Neural cell (in vitro differentiated cells): ENCODE data around the gene ZNF618. TPM values are rescaled to one million over a fixed set of nuclear protein-coding genes. Genes with fewer than 3 reads are reported as not detected.

ENCODE experiments used
- H2AFZ ChIP-seq: fragments of 200-600, 300-800 bp; sonication (generic), shearing (Covaris generic); 2 replicates; pipeline ENCODE4 v1.6.0; 2014; ENCODE audit warnings: low read depth, mild to moderate bottlenecking, antibody characterized with exemption, low read length, moderate library complexity
- H3F3A ChIP-seq: fragments of 200-600 bp; shearing (Covaris generic); 2 replicates; pipeline ENCODE4 v1.6.1; 2016; ENCODE audit warnings: mild to moderate bottlenecking, moderate library complexity, mixed read lengths, antibody characterized with exemption, low read length; ENCODE audit not compliant: insufficient read depth, poor library complexity, severe bottlenecking
- H3K27ac ChIP-seq: fragments of 200-600, 300-800 bp; sonication (generic), shearing (Covaris generic); 2 replicates; pipeline ENCODE4 v1.5.1; 2014; ENCODE audit warnings: mild to moderate bottlenecking, low read length, moderate library complexity
- H3K27me3 ChIP-seq: fragments of 300-800, 200-600 bp; sonication (generic), shearing (Covaris generic); 2 replicates; pipeline ENCODE4 v1.6.0; 2014; ENCODE audit warnings: mild to moderate bottlenecking, low read depth, low read length, moderate library complexity; ENCODE audit not compliant: insufficient read depth
- H3K36me3 ChIP-seq: fragments of 300-800, 200-600 bp; sonication (generic), shearing (Covaris generic); 2 replicates; pipeline ENCODE4 v1.5.1; 2014; ENCODE audit warnings: mild to moderate bottlenecking, antibody characterized with exemption, low read length, moderate library complexity; ENCODE audit not compliant: insufficient read depth
- H3K4me2 ChIP-seq: fragments of 300-800, 200-600 bp; sonication (generic), shearing (Covaris generic); 2 replicates; pipeline ENCODE4 v1.6.0; 2014; ENCODE audit warnings: mild to moderate bottlenecking, low read length
- H3K4me3 ChIP-seq: fragments of 300-800, 200-600 bp; sonication (generic), shearing (Covaris generic); 2 replicates; pipeline ENCODE4 v1.5.1; 2014; ENCODE audit warnings: mild to moderate bottlenecking, low read length, moderate library complexity
- H3K79me2 ChIP-seq: fragments of 200-600 bp; shearing (Covaris generic); replicated peaks from 2 replicates; pipeline ENCODE4 v1.6.0; 2014; ENCODE audit warnings: mild to moderate bottlenecking, low read length, moderate library complexity; ENCODE audit not compliant: insufficient read depth
- H3K9ac ChIP-seq: fragments of 300-800, 200-600 bp; sonication (generic), shearing (Covaris generic); 2 replicates; pipeline ENCODE4 v1.6.1; 2016; ENCODE audit warnings: mild to moderate bottlenecking, low read length, mixed read lengths
- H3K9me2 ChIP-seq: fragments of 200-600 bp; shearing (Covaris generic); 2 replicates; pipeline ENCODE4 v1.6.1; 2016; ENCODE audit warnings: mild to moderate bottlenecking, low read length, mixed read lengths; ENCODE audit not compliant: insufficient read depth
- H3K9me3 ChIP-seq: fragments of 200-600, 300-800 bp; sonication (generic), shearing (Covaris generic); 2 replicates; pipeline ENCODE4 v1.6.1; 2016; ENCODE audit warnings: mild to moderate bottlenecking, mixed run types, low read length, moderate library complexity, mixed read lengths
- H4K20me1 ChIP-seq: fragments of 200-600 bp; shearing (Covaris generic); 2 replicates; pipeline ENCODE4 v1.6.1; 2016; ENCODE audit warnings: mild to moderate bottlenecking, mixed run types; ENCODE audit not compliant: insufficient read depth
- CTCF ChIP-seq: fragments of 450-650 bp; IDR thresholded peaks from 2 replicates; pipeline ENCODE4 v1.5.1; 2014; ENCODE audit warnings: antibody characterized with exemption, mild to moderate bottlenecking, moderate library complexity; ENCODE audit not compliant: poor library complexity, severe bottlenecking
- EP300 ChIP-seq: fragments of 450-650 bp; conservative IDR thresholded peaks from 2 replicates; pipeline ENCODE4 v1.6.1; 2014; ENCODE audit warnings: antibody characterized with exemption, mild to moderate bottlenecking, moderate library complexity; ENCODE audit not compliant: poor library complexity, severe bottlenecking
- EZH2 ChIP-seq: fragments of 200-600, 300-800 bp; shearing (Covaris generic), sonication (generic); IDR thresholded peaks from 2 replicates; pipeline ENCODE4 v1.6.1; 2014; ENCODE audit warnings: antibody characterized with exemption, low read length, borderline replicate concordance, mild to moderate bottlenecking; ENCODE audit not compliant: insufficient read depth, poor library complexity, severe bottlenecking
- MXI1 ChIP-seq: fragments of 450-650 bp; conservative IDR thresholded peaks from 2 replicates; pipeline ENCODE4 v1.6.1; 2014; ENCODE audit warnings: antibody characterized with exemption, mild to moderate bottlenecking; ENCODE audit not compliant: poor library complexity, severe bottlenecking
- POLR2AphosphoS5 ChIP-seq: IDR thresholded peaks from 2 replicates; pipeline ENCODE4 v1.6.1; 2012
- RAD21 ChIP-seq: fragments of 450-650 bp; conservative IDR thresholded peaks from 2 replicates; pipeline ENCODE4 v1.6.1; 2014; ENCODE audit warnings: antibody characterized with exemption, mild to moderate bottlenecking, moderate library complexity
- REST ChIP-seq: IDR thresholded peaks from 2 replicates; pipeline ENCODE4 v1.6.1; 2012; ENCODE audit warnings: borderline replicate concordance
- SMC3 ChIP-seq: fragments of 450-650 bp; conservative IDR thresholded peaks from 2 replicates; pipeline ENCODE4 v1.6.1; 2014; ENCODE audit warnings: antibody characterized with exemption, mild to moderate bottlenecking, moderate library complexity; ENCODE audit not compliant: poor library complexity
- TAF1 ChIP-seq: IDR thresholded peaks from 2 replicates; pipeline ENCODE4 v1.6.1; 2012; ENCODE audit warnings: low read depth
- polyA plus RNA-seq: library from polyadenylated mRNA; depleted of rRNA; stranded (reverse); fragments of >200 nt; gene quantifications from 2 replicates; pipeline ENCODE4 v1.2.3, GENCODE V29; 2014

ZNF618 gene
- polyA plus RNA-seq, 1 donor from 2014 or later = 7.1 TPM

GRCh38 chr9:113952676-113953075 is 76.6 kb downstream of the ZNF618 start:
- H3K27ac ChIP-seq = no peak overlapping the region
- H3K4me3 ChIP-seq = no peak overlapping the region
- H3F3A ChIP-seq = no peaks in the 10 kb centered on the region
- H3K4me2 ChIP-seq = no peak overlapping the region
- no peaks in the 10 kb centered on the region for H4K20me1 ChIP-seq
- H3K9me3 ChIP-seq = no peaks in the 10 kb centered on the region
- TF ChIP-seq EP300 = no peak
- no peak for TF ChIP-seq CTCF
- TF ChIP-seq EZH2 = no peak
- no peak for TF ChIP-seq RAD21
- no peaks in the 10 kb centered on the region for H3K9me2 ChIP-seq
- H3K79me2 ChIP-seq = peaks cover 35% of the 10 kb centered on the region
- H3K27me3 ChIP-seq = no peaks in the 10 kb centered on the region
- H3K36me3 ChIP-seq = no peaks in the 10 kb centered on the region
- no peak overlapping the region for H3K9ac ChIP-seq
- no peak overlapping the region for H2AFZ ChIP-seq

GRCh38 chr9:113953531-113953930 is 77.4 kb downstream of the ZNF618 start:
- no peaks in the 10 kb centered on the region for H4K20me1 ChIP-seq
- peaks cover 27% of the 10 kb centered on the region for H3K79me2 ChIP-seq
- no peak overlapping the region for H3K27ac ChIP-seq
- no peak overlapping the region for H3K9ac ChIP-seq
- no peak overlapping the region for H2AFZ ChIP-seq
- no peaks in the 10 kb centered on the region for H3K27me3 ChIP-seq
- H3F3A ChIP-seq = no peaks in the 10 kb centered on the region
- TF ChIP-seq EZH2 (no peak), REST (no peak), RAD21 (no peak), CTCF (no peak), SMC3 (no peak), TAF1 (no peak), POLR2AphosphoS5 (no peak), EP300 (no peak), MXI1 (no peak)
- no peak overlapping the region for H3K4me3 ChIP-seq
- H3K9me3 ChIP-seq = no peaks in the 10 kb centered on the region
- H3K9me2 ChIP-seq = no peaks in the 10 kb centered on the region
- no peaks in the 10 kb centered on the region for H3K36me3 ChIP-seq
- H3K4me2 ChIP-seq = no peak overlapping the region
